Measurements from ENCODE around the gene KIF26B.

KIF26B gene

GRCh38 chr1:245684166-245684565 lies 529.4 kb downstream of the KIF26B start:
- no peak overlapping the region for H3K4me3 ChIP-seq (ENCODE audit: low read depth, low read length)
- no peak for TF ChIP-seq CTCF (conservative IDR thresholded peaks at IDR 0.05; ENCODE audit: low read depth, low read length)
- no peak for DNase-seq (ENCODE audit: low read depth)

- DNase-seq (ENCODE audit: low read depth) = no peak
- TF ChIP-seq CTCF (conservative IDR thresholded peaks at IDR 0.05; ENCODE audit: low read depth, low read length) = no peak
- no peak overlapping the region for H3K4me3 ChIP-seq (ENCODE audit: low read depth, low read length)
Measured at GRCh38 chr1:245684571-245684970, 529.8 kb downstream of the KIF26B start.

GRCh38 chr1:245685111-245685810 lies 530.5 kb downstream of the KIF26B start:
- DNase-seq (ENCODE audit: low read depth) = no peak
- H3K4me3 ChIP-seq (ENCODE audit: low read depth, low read length) = no peak overlapping the region
- no peak for TF ChIP-seq CTCF (conservative IDR thresholded peaks at IDR 0.05; ENCODE audit: low read depth, low read length)

DNA sequence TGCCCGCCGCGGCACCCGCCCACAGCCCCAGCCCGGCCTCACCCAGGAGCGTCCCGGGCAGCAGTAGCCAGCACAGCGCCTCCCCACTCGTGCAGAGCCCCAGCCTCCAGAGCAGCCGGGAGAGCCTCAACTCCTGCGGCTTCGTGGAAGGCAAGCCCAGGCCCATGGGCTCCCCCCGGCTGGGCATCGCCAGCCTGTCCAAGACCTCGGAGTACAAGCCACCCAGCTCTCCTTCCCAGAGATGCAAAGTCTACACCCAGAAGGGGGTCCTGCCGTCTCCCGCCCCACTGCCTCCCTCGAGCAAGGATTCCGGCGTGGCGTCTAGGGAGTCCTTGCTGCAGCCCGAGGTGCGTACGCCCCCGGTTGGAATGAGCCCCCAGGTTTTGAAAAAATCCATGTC lies 531.2 kb downstream of the KIF26B start:
- DNase-seq (ENCODE audit: low read depth) = no peak
- no peak overlapping the region for H3K4me3 ChIP-seq (ENCODE audit: low read depth, low read length)
- TF ChIP-seq CTCF (conservative IDR thresholded peaks at IDR 0.05; ENCODE audit: low read depth, low read length) = no peak

DNA sequence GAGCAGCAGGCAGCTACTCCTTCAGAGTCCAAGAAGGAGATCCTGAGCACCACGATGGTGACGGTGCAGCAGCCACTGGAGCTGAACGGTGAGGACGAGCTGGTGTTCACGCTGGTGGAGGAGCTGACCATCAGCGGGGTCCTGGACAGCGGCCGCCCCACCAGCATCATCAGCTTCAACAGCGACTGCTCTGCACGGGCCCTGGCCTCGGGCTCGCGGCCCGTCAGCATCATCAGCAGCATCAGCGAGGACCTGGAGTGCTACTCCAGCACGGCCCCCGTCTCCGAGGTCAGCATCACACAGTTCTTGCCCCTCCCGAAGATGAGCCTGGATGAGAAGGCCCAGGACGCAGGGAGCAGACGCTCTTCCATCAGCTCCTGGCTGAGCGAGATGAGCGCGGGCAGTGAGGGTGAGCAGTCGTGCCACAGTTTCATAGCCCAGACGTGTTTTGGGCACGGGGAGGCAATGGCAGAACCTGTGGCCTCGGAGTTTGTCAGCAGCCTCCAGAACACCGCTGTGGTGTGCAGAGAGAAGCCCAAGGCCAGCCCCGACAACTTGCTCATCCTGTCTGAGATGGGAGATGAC lies 531.8 kb downstream of the KIF26B start:
- no peak for TF ChIP-seq CTCF (conservative IDR thresholded peaks at IDR 0.05; ENCODE audit: low read depth, low read length)
- no peak for DNase-seq (ENCODE audit: low read depth)
- H3K4me3 ChIP-seq (ENCODE audit: low read depth, low read length) = no peak overlapping the region

DNA sequence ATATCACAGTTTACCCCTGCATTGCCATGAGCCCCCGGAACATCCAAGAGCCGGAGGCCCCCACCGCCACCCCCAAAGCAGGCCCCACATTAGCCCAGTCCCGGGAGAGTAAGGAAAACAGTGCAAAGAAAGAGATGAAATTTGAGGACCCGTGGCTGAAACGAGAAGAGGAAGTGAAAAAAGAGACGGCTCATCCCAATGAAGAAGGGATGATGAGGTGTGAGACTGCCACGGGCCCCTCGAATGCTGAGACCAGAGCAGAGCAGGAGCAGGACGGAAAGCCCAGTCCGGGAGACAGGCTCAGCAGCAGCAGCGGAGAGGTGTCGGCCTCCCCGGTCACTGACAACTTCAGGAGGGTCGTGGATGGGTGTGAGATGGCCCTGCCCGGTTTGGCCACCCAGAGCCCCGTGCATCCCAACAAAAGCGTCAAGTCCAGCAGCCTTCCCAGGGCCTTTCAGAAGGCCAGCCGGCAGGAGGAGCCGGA lies 532.4 kb downstream of the KIF26B start:
- no peak for DNase-seq (ENCODE audit: low read depth)
- no peak overlapping the region for H3K4me3 ChIP-seq (ENCODE audit: low read depth, low read length)
- TF ChIP-seq CTCF (conservative IDR thresholded peaks at IDR 0.05; ENCODE audit: low read depth, low read length) = no peak
